OCI-LY1 (cell line): ENCODE data around the gene OTOP3.

Experiments used
- H2AFZ ChIP-seq: fragments of 200-600 bp; sonication (generic), shearing (Covaris generic); 2 replicates; pipeline ENCODE4 v1.6.0; 2014; ENCODE audit warnings: antibody characterized with exemption, mild to moderate bottlenecking, low read length
- H3F3A ChIP-seq: fragments of 200-600 bp; sonication (generic), shearing (Covaris generic); 2 replicates; pipeline ENCODE4 v1.6.0; 2014; ENCODE audit warnings: mild to moderate bottlenecking, antibody characterized with exemption, low read length, moderate library complexity; ENCODE audit not compliant: insufficient read depth
- H3K27ac ChIP-seq: fragments of 200-600 bp; sonication (generic); 2 replicates; pipeline ENCODE4 v1.5.1; 2014; ENCODE audit warnings: low read length, mixed run types, mild to moderate bottlenecking, low read depth; ENCODE audit not compliant: poor library complexity, severe bottlenecking
- H3K27me3 ChIP-seq: fragments of 200-600 bp; sonication (generic); 2 replicates; pipeline ENCODE4 v1.6.0; 2014; ENCODE audit warnings: antibody characterized with exemption, mild to moderate bottlenecking, low read length, moderate library complexity; ENCODE audit not compliant: insufficient read depth
- H3K36me3 ChIP-seq: fragments of 200-600 bp; sonication (generic); 2 replicates; pipeline ENCODE4 v1.6.1; 2014; ENCODE audit warnings: mild to moderate bottlenecking, antibody characterized with exemption, low read length, moderate library complexity, mixed read lengths; ENCODE audit not compliant: insufficient read depth
- H3K4me1 ChIP-seq: fragments of 200-600 bp; sonication (generic); 2 replicates; pipeline ENCODE4 v1.5.1; 2014; ENCODE audit warnings: mild to moderate bottlenecking, low read length, moderate library complexity; ENCODE audit not compliant: insufficient read depth, severe bottlenecking
- H3K4me2 ChIP-seq: fragments of 200-600 bp; sonication (generic), shearing (Covaris generic); 2 replicates; pipeline ENCODE4 v1.6.1; 2014; ENCODE audit warnings: low read length
- H3K4me3 ChIP-seq: fragments of 200-600 bp; sonication (generic); 2 replicates; pipeline ENCODE4 v1.5.1; 2014; ENCODE audit warnings: low read length, low read depth, mild to moderate bottlenecking, mixed read lengths; ENCODE audit not compliant: poor library complexity, severe bottlenecking
- H3K79me2 ChIP-seq: fragments of 200-600 bp; shearing (Covaris generic); 2 replicates; pipeline ENCODE4 v1.6.1; 2016; ENCODE audit warnings: mixed run types, low read length, mixed read lengths; ENCODE audit not compliant: insufficient read depth
- H3K9ac ChIP-seq: fragments of 200-600 bp; sonication (generic), shearing (Covaris generic); 2 replicates; pipeline ENCODE4 v1.6.1; 2014; ENCODE audit warnings: mild to moderate bottlenecking, low read length, mixed read lengths
- H3K9me2 ChIP-seq: fragments of 200-600 bp; sonication (generic), shearing (Covaris generic); 2 replicates; pipeline ENCODE4 v1.6.1; 2014; ENCODE audit warnings: low read depth, mild to moderate bottlenecking, low read length, mixed read lengths
- H3K9me3 ChIP-seq: fragments of 200-600 bp; shearing (Covaris generic); 2 replicates; pipeline ENCODE4 v1.6.1; 2014; ENCODE audit warnings: low read length, mixed read lengths
- H4K20me1 ChIP-seq: fragments of 200-600 bp; sonication (generic), shearing (Covaris generic); 2 replicates; pipeline ENCODE4 v1.6.0; 2016; ENCODE audit warnings: mild to moderate bottlenecking, low read length; ENCODE audit not compliant: insufficient read depth
- EZH2 ChIP-seq: fragments of 200-600 bp; sonication (generic), shearing (Covaris generic); IDR thresholded peaks from 2 replicates; pipeline ENCODE4 v1.8.0; 2017; ENCODE audit warnings: borderline replicate concordance, mixed run types, mild to moderate bottlenecking, antibody characterized with exemption, low read length, moderate library complexity, mixed read lengths
- TF ChIP-seq, protein P1 (sequence below): fragments of 200-600 bp; sonication (generic), shearing (Covaris generic); IDR thresholded peaks from 2 replicates; pipeline ENCODE4 v1.5.1; 2017; ENCODE audit warnings: mild to moderate bottlenecking, antibody characterized with exemption, low read length, moderate library complexity, mixed read lengths

Gene OTOP3

DNA sequence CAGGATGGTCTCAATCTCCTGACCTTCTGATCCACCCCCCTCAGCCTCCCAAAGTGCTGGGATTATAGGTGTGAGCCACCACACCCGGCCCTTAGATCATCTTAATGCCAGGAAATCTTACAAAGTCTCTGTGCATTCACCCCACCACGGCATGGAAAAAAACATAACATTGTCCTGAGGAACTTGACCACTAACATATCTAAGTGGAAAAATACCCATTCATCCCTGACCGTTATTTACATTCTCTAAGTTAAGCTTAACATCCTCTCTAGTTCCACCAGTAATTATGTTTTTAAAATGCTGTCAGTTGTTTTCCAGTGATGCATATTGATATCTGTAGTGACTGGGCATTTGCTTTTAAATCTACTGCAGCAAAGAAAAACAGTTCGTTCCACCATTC, 40.2 kb downstream of the OTOP3 start:
- Histone ChIP-seq H3K36me3 (no peaks in the 10 kb centered on the region), H4K20me1 (no peaks in the 10 kb centered on the region), H3K79me2 (no peaks in the 10 kb centered on the region)

DNA sequence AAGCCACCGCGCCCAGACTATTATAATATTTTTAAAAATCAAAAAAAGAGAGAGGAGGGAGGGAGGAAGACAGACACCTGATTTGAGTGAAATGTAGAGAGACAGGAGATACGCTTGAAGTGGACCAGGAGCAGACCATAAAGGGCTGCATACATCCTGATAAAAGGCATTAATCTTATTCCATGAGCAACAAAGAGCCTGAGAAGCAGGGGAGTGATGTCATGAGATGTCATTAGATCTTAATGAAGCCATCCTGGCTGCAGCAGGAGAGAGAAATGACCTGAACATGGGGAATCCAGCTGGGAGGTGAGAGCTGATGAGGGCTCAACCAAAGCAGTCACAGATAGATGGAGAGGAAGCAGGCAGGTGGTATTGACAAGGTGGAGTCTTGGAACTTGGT, 42.1 kb downstream of the OTOP3 start:
- peaks cover 8% of the 10 kb centered on the region; the same call in 1 of the 2 replicates for H3K27me3 ChIP-seq

More for the DNA sequence above, 40.2 kb downstream of the OTOP3 start:
- Histone ChIP-seq H3K9ac (no peak overlapping the region), H3F3A (no peaks in the 10 kb centered on the region), H3K4me2 (no peak overlapping the region), H3K9me3 (no peaks in the 10 kb centered on the region), H3K27ac (no peak overlapping the region), H3K9me2 (no peaks in the 10 kb centered on the region), H3K27me3 (peaks cover 3% of the 10 kb centered on the region; the same call in 1 of the 2 replicates), H3K4me1 (peaks cover 6% of the 10 kb centered on the region), H2AFZ (no peak overlapping the region), H3K4me3 (no peak overlapping the region)
- no peak for TF ChIP-seq EZH2
- TF ChIP-seq, protein P1, sequence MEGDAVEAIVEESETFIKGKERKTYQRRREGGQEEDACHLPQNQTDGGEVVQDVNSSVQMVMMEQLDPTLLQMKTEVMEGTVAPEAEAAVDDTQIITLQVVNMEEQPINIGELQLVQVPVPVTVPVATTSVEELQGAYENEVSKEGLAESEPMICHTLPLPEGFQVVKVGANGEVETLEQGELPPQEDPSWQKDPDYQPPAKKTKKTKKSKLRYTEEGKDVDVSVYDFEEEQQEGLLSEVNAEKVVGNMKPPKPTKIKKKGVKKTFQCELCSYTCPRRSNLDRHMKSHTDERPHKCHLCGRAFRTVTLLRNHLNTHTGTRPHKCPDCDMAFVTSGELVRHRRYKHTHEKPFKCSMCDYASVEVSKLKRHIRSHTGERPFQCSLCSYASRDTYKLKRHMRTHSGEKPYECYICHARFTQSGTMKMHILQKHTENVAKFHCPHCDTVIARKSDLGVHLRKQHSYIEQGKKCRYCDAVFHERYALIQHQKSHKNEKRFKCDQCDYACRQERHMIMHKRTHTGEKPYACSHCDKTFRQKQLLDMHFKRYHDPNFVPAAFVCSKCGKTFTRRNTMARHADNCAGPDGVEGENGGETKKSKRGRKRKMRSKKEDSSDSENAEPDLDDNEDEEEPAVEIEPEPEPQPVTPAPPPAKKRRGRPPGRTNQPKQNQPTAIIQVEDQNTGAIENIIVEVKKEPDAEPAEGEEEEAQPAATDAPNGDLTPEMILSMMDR = no peak

DNA sequence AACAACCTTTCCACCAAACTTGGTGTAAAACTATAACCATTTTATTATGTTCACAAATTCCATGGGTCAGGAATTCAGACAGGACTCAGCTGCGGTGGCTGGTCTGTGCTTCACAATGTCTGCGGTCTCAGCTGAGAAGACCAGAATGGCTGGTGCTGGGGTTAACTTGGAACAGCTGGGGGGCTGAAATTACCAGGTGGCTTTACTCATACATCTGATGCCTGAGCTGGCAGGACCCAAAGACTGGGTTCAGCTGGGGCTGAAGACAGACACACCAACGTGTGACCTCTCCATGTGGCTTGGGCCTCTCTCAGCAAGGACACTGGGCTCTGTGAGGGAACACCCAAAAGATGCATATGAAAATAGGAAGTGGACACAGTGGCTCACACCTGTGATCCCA, 42.5 kb downstream of the OTOP3 start:
- Histone ChIP-seq H4K20me1 (no peaks in the 10 kb centered on the region), H2AFZ (no peak overlapping the region), H3K4me3 (no peak overlapping the region), H3K27me3 (peaks cover 8% of the 10 kb centered on the region; the same call in 1 of the 2 replicates), H3K9ac (no peak overlapping the region), H3K4me1 (peaks cover 15% of the 10 kb centered on the region), H3K79me2 (no peaks in the 10 kb centered on the region), H3K9me2 (no peaks in the 10 kb centered on the region), H3K4me2 (no peak overlapping the region), H3K27ac (no peak overlapping the region), H3F3A (no peaks in the 10 kb centered on the region; the same call in 1 of the 2 replicates), H3K36me3 (no peaks in the 10 kb centered on the region), H3K9me3 (no peaks in the 10 kb centered on the region)
- TF ChIP-seq, protein P1 = no peak
- no peak for TF ChIP-seq EZH2

More for the DNA sequence above, 42.1 kb downstream of the OTOP3 start:
- Histone ChIP-seq H3F3A (no peaks in the 10 kb centered on the region), H3K9me2 (no peaks in the 10 kb centered on the region), H3K9ac (no peak overlapping the region), H3K27ac (no peak overlapping the region), H3K4me1 (peaks cover 19% of the 10 kb centered on the region), H3K4me2 (no peak overlapping the region), H2AFZ (no peak overlapping the region), H3K79me2 (no peaks in the 10 kb centered on the region), H3K4me3 (no peak overlapping the region), H3K9me3 (no peaks in the 10 kb centered on the region), H3K36me3 (no peaks in the 10 kb centered on the region), H4K20me1 (no peaks in the 10 kb centered on the region)
- TF ChIP-seq EZH2 = no peak
